ENCODE measurements around the gene PLK2.

PLK2 gene

GRCh38 chr5:58490402-58491050 lies 30.6 kb upstream of the PLK2 start:
- TF ChIP-seq ZNF132 (tag by site-specific recombination; IDR thresholded peaks at IDR 0.05; ENCODE audit: borderline replicate concordance) (no peak), HOXC10 (CRISPR knock-in tag; IDR thresholded peaks at IDR 0.05) (no peak), ZNF560 (tag by site-specific recombination; IDR thresholded peaks at IDR 0.05; ENCODE audit: borderline replicate concordance) (no peak), ZFP41 (tag by site-specific recombination; IDR thresholded peaks at IDR 0.05; ENCODE audit: borderline replicate concordance) (no peak), ZNF248 (tag by site-specific recombination; IDR thresholded peaks at IDR 0.05) (no peak), ZNF664 (tag by site-specific recombination; IDR thresholded peaks at IDR 0.05) (no peak), ZNF768 (tag by site-specific recombination; IDR thresholded peaks at IDR 0.05) (no peak), ZSCAN30 (tag by site-specific recombination; IDR thresholded peaks at IDR 0.05) (no peak), ZFP37 (tag by site-specific recombination; IDR thresholded peaks at IDR 0.05) (no peak), ZNF416 (tag by site-specific recombination; IDR thresholded peaks at IDR 0.05) (no peak), ZNF404 (tag by site-specific recombination; IDR thresholded peaks at IDR 0.05) (no peak), ZNF16 (tag by site-specific recombination; IDR thresholded peaks at IDR 0.05; ENCODE audit: low read depth) (no peak), ZNF792 (tag by site-specific recombination; IDR thresholded peaks at IDR 0.05) (no peak), ZSCAN18 (tag by site-specific recombination; IDR thresholded peaks at IDR 0.05) (no peak)
- TF ChIP-seq, protein P1, sequence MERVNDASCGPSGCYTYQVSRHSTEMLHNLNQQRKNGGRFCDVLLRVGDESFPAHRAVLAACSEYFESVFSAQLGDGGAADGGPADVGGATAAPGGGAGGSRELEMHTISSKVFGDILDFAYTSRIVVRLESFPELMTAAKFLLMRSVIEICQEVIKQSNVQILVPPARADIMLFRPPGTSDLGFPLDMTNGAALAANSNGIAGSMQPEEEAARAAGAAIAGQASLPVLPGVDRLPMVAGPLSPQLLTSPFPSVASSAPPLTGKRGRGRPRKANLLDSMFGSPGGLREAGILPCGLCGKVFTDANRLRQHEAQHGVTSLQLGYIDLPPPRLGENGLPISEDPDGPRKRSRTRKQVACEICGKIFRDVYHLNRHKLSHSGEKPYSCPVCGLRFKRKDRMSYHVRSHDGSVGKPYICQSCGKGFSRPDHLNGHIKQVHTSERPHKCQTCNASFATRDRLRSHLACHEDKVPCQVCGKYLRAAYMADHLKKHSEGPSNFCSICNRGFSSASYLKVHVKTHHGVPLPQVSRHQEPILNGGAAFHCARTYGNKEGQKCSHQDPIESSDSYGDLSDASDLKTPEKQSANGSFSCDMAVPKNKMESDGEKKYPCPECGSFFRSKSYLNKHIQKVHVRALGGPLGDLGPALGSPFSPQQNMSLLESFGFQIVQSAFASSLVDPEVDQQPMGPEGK (tag by site-specific recombination; IDR thresholded peaks at IDR 0.05) = no peak
- TF ChIP-seq, protein P2, sequence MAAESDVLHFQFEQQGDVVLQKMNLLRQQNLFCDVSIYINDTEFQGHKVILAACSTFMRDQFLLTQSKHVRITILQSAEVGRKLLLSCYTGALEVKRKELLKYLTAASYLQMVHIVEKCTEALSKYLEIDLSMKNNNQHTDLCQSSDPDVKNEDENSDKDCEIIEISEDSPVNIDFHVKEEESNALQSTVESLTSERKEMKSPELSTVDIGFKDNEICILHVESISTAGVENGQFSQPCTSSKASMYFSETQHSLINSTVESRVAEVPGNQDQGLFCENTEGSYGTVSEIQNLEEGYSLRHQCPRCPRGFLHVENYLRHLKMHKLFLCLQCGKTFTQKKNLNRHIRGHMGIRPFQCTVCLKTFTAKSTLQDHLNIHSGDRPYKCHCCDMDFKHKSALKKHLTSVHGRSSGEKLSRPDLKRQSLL (tag by site-specific recombination; IDR thresholded peaks at IDR 0.05) = no peak
- Histone ChIP-seq H3K27ac (ENCODE audit: extremely low read depth, low read depth, low read length) (no peak overlapping the region), H3K4me1 (ENCODE audit: control insufficient read depth, insufficient read depth, low read length) (0 out of 2 replicates have a peak, but pooled peaks cover 2% of the 10 kb centered on the region), H3K9me3 (ENCODE audit: control insufficient read depth, insufficient read depth, low read depth, low read length) (no peaks in the 10 kb centered on the region), H3K4me3 (ENCODE audit: low read depth, low read length) (no peak overlapping the region), H3K36me3 (ENCODE audit: control insufficient read depth in 2 of 2, insufficient read depth in 1 of 2, low read length in 2 of 2) (no peaks in the 10 kb centered on the region)
- ChIA-PET POLR2A (interaction anchor here (0.5 kb wide), 1 partner anchor 75 kb away, joined by 3 read pairs; no protein-coding TSS in a partner anchor), CTCF (interaction anchor here (0.6 to 2.2 kb wide), 4 partner anchors 7 to 833 kb away, joined by 3 to 10 read pairs (median 3); no protein-coding TSS in a partner anchor)

DNA sequence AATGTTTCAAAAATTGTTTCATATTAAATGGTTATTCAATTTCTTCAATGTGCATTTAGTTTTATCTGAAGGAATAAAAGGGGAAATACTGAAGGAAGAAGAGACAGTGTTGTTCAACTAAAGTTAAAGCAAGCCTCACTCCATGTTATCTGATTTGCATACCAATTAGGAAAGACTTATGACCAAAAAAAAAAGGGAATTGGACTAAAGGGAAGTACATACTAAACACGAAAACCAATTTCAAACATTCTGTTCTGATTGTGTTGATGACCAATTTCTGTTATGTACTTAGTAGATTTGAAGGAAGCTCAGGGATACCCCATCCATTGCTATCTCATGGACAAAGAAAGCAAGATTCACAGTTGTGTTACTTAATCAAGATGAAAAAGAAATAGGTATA lies 26.4 kb upstream of the PLK2 start:
- ChIA-PET POLR2A (no interaction called here), CTCF (interaction anchor here (0.9 to 1.9 kb wide), 3 partner anchors 10 to 13 kb away, joined by 4 to 5 read pairs (median 4); no protein-coding TSS in a partner anchor)
- Histone ChIP-seq H3K9me3 (ENCODE audit: control insufficient read depth, insufficient read depth, low read depth, low read length) (no peaks in the 10 kb centered on the region), H3K4me3 (ENCODE audit: low read depth, low read length) (no peak overlapping the region), H3K36me3 (ENCODE audit: control insufficient read depth in 2 of 2, insufficient read depth in 1 of 2, low read length in 2 of 2) (no peaks in the 10 kb centered on the region), H3K27ac (ENCODE audit: extremely low read depth, low read depth, low read length) (no peak overlapping the region), H3K4me1 (ENCODE audit: control insufficient read depth, insufficient read depth, low read length) (0 out of 2 replicates have a peak, but pooled peaks cover 2% of the 10 kb centered on the region)
- TF ChIP-seq ZNF449 (tag by site-specific recombination; IDR thresholded peaks at IDR 0.05) (no peak), ZNF174 (tag by site-specific recombination; IDR thresholded peaks at IDR 0.05) (no peak), ZNF561 (tag by site-specific recombination; IDR thresholded peaks at IDR 0.05; ENCODE audit: borderline replicate concordance) (no peak), ZNF571 (tag by site-specific recombination; IDR thresholded peaks at IDR 0.05) (no peak), ZNF416 (tag by site-specific recombination; IDR thresholded peaks at IDR 0.05) (no peak), HOXA7 (CRISPR knock-in tag; IDR thresholded peaks at IDR 0.05; ENCODE audit: borderline replicate concordance) (no peak), ZNF266 (tag by site-specific recombination; IDR thresholded peaks at IDR 0.05; ENCODE audit: low read depth) (no peak), KLF9 (tag by site-specific recombination; IDR thresholded peaks at IDR 0.05; ENCODE audit: low read depth) (no peak), ZNF530 (tag by site-specific recombination; IDR thresholded peaks at IDR 0.05; ENCODE audit: low read depth) (no peak)
- TF ChIP-seq, protein P3, sequence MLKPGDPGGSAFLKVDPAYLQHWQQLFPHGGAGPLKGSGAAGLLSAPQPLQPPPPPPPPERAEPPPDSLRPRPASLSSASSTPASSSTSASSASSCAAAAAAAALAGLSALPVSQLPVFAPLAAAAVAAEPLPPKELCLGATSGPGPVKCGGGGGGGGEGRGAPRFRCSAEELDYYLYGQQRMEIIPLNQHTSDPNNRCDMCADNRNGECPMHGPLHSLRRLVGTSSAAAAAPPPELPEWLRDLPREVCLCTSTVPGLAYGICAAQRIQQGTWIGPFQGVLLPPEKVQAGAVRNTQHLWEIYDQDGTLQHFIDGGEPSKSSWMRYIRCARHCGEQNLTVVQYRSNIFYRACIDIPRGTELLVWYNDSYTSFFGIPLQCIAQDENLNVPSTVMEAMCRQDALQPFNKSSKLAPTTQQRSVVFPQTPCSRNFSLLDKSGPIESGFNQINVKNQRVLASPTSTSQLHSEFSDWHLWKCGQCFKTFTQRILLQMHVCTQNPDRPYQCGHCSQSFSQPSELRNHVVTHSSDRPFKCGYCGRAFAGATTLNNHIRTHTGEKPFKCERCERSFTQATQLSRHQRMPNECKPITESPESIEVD (tag by site-specific recombination; IDR thresholded peaks at IDR 0.05) = no peak

Data from HEK293 (cell line).